ENCODE results near the gene BOLA2B. TPM values are rescaled to one million over a fixed set of nuclear protein-coding genes. Genes with fewer than 3 reads are reported as not detected.

BOLA2B gene
- total RNA-seq, 4 donors from 2014 or later, result 227 to 487 (median 370) TPM

DNA sequence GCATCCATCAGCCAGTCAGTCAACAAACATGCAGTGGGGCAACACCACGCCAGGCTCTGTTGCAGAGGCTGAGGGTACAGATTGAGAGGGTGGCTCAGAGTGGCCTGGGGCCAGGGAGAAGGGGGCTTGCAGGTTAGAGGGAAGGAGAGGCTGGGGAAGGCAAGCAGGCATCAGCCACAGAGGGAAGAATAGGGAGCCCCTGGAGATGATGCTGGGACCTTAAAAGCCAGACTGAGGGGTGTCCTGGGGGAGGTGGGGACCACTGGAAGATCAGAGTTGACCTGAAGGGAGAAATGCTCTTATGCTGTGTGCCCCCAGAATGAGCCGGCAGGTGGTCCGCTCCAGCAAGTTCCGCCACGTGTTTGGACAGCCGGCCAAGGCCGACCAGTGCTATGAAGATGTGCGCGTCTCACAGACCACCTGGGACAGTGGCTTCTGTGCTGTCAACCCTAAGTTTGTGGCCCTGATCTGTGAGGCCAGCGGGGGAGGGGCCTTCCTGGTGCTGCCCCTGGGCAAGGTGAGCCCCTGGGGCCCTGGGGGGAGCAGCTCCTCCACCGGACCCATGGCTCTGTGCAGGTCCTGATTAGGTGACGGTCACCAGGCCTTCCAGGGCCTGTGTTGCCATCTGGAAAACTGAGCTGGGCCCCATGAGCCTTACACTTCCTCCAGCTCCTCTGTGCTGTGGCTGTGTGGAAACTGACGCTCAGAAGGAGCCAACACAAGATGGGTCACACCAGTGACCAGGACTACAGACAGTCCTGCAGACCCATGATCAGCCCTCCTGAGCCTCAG is 8.4 kb downstream of the BOLA2B start:
- peak overlapping the region; percentile 80 to 97 (median 86) for H3K27ac ChIP-seq
- TF ChIP-seq, protein P1, sequence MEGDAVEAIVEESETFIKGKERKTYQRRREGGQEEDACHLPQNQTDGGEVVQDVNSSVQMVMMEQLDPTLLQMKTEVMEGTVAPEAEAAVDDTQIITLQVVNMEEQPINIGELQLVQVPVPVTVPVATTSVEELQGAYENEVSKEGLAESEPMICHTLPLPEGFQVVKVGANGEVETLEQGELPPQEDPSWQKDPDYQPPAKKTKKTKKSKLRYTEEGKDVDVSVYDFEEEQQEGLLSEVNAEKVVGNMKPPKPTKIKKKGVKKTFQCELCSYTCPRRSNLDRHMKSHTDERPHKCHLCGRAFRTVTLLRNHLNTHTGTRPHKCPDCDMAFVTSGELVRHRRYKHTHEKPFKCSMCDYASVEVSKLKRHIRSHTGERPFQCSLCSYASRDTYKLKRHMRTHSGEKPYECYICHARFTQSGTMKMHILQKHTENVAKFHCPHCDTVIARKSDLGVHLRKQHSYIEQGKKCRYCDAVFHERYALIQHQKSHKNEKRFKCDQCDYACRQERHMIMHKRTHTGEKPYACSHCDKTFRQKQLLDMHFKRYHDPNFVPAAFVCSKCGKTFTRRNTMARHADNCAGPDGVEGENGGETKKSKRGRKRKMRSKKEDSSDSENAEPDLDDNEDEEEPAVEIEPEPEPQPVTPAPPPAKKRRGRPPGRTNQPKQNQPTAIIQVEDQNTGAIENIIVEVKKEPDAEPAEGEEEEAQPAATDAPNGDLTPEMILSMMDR (IDR thresholded peaks at IDR 0.05), result no peak
- no peak for TF ChIP-seq POLR2A (IDR thresholded peaks at IDR 0.05)
- no peaks in the 10 kb centered on the region for H3K27me3 ChIP-seq
- H3K4me3 ChIP-seq, result peak overlapping the region; percentile 65 to 97 (median 67)
- no peaks in the 10 kb centered on the region for H3K36me3 ChIP-seq
- peak in 2 of 3 donors; percentile 48 to 63 for DNase-seq
- no peaks in the 10 kb centered on the region for H3K9me3 ChIP-seq
- H3K4me1 ChIP-seq, result peaks cover 0 to 34% (median 19%) of the 10 kb centered on the region in 4 donors

DNA sequence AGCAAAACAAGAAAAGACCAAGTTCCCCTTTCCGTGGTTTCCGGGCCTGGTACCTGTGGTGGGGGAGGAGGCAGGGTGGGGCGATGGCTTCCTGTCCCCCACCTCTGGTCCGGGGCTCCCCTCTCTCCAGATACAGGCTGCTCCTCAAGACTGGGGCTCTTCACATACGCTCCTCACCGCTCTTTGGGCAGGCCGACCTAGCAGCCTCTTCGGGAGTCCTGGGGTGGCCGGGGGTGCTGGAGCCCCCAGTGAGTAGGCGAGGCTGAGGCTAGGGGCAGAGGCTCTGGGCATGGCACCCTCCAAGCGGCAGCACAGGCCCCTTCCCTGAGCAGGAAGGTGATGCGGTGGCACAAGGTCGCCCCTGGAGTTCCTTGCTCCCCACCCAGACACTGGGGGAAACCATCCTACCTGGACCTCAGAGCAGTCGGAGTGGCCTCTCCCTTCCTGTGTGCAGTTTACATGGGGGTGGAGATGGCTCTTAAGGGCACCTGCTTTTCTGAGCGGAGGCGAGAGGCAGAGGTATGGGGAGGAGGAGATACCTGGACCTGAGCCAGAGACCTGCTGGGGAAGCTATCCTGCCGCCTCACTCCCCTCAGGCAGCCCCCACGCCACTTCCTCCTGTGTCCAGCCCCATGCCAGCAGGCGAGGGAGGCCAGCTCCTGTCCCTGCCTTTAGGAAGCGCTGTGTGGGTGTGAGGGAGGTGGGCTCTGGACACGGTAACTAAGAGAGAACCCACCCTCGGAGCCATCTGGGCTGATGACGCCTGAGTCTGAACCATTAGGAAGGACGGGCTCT is 9.2 kb downstream of the BOLA2B start:
- TF ChIP-seq, protein P1 (IDR thresholded peaks at IDR 0.05), result no peak
- TF ChIP-seq POLR2A (IDR thresholded peaks at IDR 0.05), result peak; percentile 11 to 16
- peak; percentile 57 to 94 (median 90) for DNase-seq
- peaks cover 0 to 34% (median 19%) of the 10 kb centered on the region in 4 donors for H3K4me1 ChIP-seq
- H3K27ac ChIP-seq, result peak overlapping the region; percentile 80 to 97 (median 86)
- peak overlapping the region; percentile 65 to 97 (median 67) for H3K4me3 ChIP-seq
- no peaks in the 10 kb centered on the region for H3K27me3 ChIP-seq
- H3K9me3 ChIP-seq, result no peaks in the 10 kb centered on the region
- no peaks in the 10 kb centered on the region for H3K36me3 ChIP-seq

DNA sequence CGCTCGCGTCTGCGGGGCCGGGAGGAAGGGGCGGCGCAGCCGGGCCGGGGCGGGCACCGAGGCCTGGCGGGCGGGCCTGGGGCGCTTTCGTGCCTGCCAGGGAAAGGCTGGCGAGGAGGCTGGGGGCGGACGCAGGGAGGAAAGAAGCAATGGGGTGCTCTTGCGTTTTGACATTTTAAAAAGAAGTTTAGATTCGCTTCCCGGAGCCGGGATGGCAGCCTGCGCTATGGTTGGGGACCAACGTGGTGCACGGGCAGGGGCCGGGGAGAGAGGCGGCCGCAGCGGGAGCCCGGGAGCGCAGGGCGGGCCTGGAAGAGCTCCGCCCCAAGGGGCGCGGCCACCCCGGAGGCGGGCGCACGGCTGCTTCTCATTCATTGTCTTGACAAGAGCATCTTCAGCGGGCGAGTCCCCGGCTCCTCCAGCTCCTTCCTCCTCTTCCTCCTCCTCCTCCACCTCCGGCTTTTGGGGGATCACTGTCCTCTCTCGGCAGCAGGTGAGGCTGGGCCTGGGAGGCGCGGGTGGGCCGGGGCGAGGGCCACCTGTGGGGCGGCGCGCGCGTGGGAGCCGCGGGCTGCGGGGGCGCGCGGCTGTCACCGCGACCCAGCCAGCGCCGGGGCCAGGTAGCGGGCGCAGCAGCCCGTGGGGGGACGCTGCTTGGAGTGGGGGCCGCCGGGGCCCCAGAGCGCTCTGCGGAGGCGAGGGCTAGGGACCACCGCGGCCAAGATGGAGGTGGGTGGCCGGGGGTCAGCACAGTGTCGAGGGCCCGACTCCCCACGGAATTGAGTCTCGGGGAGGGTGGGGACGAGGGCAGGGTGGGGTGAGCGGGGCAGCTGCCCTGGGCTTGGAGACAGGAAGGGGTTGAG is 10.0 kb downstream of the BOLA2B start, which contains the start of gene CORO1A:
CORO1A (plus strand) TSS at position 370 of the 863 bp plus-strand sequence. CDS start 1,608 bp downstream, outside the sequence.
- Histone ChIP-seq H3K9me3 (no peaks in the 10 kb centered on the region), H3K27ac (peak within 1 kb of the TSS; percentile 80 to 97 (median 86)), H3K4me3 (peak within 1 kb of the TSS; percentile 65 to 97 (median 67)), H3K36me3 (no peaks in the 10 kb centered on the region), H3K27me3 (no peaks in the 10 kb centered on the region), H3K4me1 (peaks cover 0 to 39% (median 19%) of the 10 kb centered on the region in 4 donors)
- TF ChIP-seq, protein P1 (IDR thresholded peaks at IDR 0.05), result no peak
- peak; percentile 37 to 48 for TF ChIP-seq POLR2A (IDR thresholded peaks at IDR 0.05)
- DNase-seq, result peak; percentile 90 to 96 (median 96)

DNA sequence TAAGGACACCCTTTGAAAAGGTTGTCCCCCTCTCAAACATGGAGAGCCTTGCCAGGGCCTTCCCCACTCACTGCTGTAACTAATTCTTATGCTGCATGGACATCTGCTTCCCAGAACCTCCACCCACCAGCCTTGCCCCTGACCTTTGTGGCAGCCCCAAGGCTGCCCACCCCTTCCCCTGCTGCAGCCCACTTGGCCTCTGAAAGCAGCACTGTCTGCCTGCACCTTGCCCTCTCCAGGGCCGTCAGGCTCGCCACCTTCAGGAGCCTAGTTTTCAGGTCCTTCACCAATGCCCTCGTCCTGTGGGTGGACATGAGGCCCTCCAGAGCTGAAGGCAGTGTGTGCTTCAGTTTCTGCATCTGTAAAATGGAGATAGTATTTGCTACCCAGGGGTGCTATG is 12.7 kb downstream of the BOLA2B start:
- TF ChIP-seq POLR2A (IDR thresholded peaks at IDR 0.05), result no peak
- TF ChIP-seq, protein P1 (IDR thresholded peaks at IDR 0.05), result no peak
- DNase-seq, result no peak
- Histone ChIP-seq H3K4me3 (no peak overlapping the region), H3K27ac (no peak overlapping the region), H3K36me3 (no peaks in the 10 kb centered on the region), H3K27me3 (no peaks in the 10 kb centered on the region), H3K4me1 (peaks cover 0 to 21% (median 0%) of the 10 kb centered on the region in 4 donors), H3K9me3 (no peaks in the 10 kb centered on the region)

DNA sequence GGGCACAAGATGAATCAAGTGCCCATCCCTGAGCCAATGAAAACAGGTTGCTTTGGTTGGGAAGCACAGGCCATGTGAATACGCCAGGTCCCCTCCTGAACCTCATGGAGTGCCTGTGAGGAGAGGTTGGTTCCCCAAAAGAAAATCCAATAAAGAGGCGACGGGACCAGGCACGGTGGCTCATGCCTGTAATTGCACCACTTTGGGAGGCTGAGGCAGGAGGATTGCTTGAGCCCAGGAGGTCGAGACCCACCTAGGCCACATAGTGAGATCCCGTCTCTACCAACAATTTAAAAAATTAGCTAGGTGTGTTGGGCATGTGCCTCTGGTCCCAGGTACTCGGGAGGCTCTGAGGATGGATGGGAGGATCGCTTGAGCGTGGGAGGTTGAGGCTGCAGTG is 13.5 kb downstream of the BOLA2B start:
- DNase-seq, result no peak
- no peak overlapping the region for H3K27ac ChIP-seq
- no peaks in the 10 kb centered on the region for H3K9me3 ChIP-seq
- TF ChIP-seq, protein P1 (IDR thresholded peaks at IDR 0.05), result no peak
- no peak for TF ChIP-seq POLR2A (IDR thresholded peaks at IDR 0.05)
- no peaks in the 10 kb centered on the region for H3K27me3 ChIP-seq
- peaks cover 0 to 21% (median 0%) of the 10 kb centered on the region in 4 donors for H3K4me1 ChIP-seq
- H3K4me3 ChIP-seq, result no peak overlapping the region
- H3K36me3 ChIP-seq, result no peaks in the 10 kb centered on the region
